GM19397 (cell line): ENCODE measurements around the gene COL5A1.
"Not testable (repeated sequence)": the region's sequence is repeated elsewhere in the genome, so short reads cannot be mapped to it uniquely, and the experiment has no call there.

ENCODE experiments used
- ATAC-seq: cut with Tn5 transposase; IDR thresholded peaks from one replicate; pipeline ENCODE4 v1.9.1; 2021; ENCODE audit warnings: mild to moderate bottlenecking, moderate library complexity; ENCODE audit not compliant: unreplicated experiment

Gene COL5A1

GRCh38 chr9:134638502-134639090, 3.0 kb upstream of the COL5A1 start:
- ATAC-seq = no peak

GRCh38 chr9:134639994-134640393, 1.6 kb upstream of the COL5A1 start:
- no peak for ATAC-seq

DNA sequence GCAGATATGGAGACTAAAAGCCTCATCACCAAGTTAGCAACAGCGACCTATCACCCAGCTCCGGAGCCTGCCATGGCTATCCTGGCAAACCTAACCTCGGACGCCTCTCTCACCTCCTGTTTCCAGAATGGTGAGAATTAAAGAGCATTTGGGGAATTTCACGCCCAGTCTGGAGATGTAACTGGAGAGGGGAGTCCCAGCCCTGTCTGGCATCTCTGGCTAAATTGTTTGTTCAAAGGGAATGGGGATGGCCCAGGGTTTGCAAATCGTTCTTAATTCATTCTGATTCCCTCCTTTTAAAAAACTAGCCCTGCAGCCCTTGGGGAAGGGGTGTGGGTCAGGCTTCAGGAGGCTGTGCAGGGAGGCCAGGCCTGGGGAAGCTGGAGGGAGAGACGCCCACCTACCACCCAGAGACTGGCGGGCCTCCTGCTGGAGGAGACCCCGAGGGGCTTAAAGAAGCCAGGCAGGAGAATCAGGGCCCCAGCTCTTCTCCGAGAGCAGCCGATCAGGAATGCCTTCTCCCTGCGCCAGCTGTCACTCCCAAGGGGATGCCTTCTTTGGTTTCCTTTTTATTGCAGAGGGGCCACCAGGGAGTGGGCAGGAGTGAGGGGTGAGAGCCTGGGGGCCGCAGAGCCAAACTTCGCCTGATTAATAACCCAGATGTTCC, 964 bp upstream of the COL5A1 start:
- ATAC-seq = no peak

GRCh38 chr9:134641990-134642384, 384 bp downstream of the COL5A1 start:
- ATAC-seq = no peak

DNA sequence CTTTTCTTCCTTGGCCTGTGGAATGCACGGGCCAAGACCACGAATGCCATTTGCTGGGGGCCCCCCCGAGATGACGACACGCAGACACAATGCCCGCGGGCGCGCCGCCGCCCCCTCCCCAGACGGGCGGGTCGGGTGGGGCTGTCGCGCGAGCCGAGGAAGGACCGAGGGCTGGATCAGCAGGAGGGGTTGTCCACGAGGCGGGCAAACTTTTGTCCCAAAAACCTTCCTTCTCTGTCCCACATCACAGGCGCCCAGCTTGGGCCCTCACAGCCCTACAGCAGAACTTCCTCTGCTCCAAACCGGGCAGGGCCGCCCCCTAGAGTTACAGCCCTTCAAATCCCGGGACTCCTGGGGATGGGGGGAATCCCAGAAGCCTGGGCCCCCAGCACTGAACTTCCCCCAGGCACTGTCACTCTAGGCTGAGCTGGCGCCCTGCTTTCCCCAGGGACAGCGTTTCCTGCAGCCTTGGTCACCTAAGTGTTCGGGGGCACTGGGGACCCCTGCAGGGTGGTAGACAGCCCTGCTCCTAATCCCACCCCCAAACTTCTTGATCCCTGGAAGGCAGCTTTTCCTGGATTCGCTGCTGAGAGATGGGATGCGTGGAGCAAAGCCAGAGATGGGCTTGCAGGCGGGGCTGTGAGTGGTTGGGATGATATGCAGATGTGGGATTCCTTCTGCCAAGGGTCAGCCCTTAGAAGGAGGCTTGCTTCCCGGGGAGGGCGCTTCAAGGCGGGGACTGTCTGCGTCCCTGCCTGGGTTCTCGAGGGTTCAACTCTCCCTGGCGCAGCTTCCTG, 980 bp downstream of the COL5A1 start:
- ATAC-seq = no peak

DNA sequence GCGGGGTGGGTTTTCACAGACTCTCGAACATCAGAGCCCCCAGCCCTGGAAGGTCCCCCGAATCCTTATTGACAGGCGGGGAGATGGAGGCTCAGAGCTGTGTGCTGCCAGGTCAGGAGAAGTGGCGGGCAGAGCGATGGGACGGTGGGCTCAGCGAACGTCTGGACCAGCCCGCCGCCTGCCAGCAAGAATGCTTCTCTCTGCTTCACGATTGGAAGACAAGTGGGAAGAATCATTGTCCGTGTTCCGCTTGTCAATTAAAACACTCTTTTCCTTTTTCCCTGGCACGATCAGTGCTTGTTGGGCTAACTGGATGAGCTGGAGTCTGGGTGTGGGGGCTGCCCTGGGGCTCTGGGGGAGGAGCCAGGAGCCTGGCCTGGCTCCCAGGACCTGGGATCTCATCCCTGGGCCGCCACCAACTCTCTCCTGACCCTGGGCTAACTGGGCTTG, 1.6 kb downstream of the COL5A1 start:
- no peak for ATAC-seq

- not testable (repeated sequence) for ATAC-seq
Measured at GRCh38 chr9:134644401-134644724, 2.8 kb downstream of the COL5A1 start.

- ATAC-seq = no peak
Measured at GRCh38 chr9:134644725-134645606, 3.4 kb downstream of the COL5A1 start.

GRCh38 chr9:134645607-134646365, 4.2 kb downstream of the COL5A1 start:
- ATAC-seq = no peak

- no peak for ATAC-seq
Measured at GRCh38 chr9:134647359-134648080, 5.9 kb downstream of the COL5A1 start.

- ATAC-seq = no peak
Measured at GRCh38 chr9:134648701-134649530, 7.3 kb downstream of the COL5A1 start.

GRCh38 chr9:134650431-134651190, 9.0 kb downstream of the COL5A1 start:
- ATAC-seq = no peak

DNA sequence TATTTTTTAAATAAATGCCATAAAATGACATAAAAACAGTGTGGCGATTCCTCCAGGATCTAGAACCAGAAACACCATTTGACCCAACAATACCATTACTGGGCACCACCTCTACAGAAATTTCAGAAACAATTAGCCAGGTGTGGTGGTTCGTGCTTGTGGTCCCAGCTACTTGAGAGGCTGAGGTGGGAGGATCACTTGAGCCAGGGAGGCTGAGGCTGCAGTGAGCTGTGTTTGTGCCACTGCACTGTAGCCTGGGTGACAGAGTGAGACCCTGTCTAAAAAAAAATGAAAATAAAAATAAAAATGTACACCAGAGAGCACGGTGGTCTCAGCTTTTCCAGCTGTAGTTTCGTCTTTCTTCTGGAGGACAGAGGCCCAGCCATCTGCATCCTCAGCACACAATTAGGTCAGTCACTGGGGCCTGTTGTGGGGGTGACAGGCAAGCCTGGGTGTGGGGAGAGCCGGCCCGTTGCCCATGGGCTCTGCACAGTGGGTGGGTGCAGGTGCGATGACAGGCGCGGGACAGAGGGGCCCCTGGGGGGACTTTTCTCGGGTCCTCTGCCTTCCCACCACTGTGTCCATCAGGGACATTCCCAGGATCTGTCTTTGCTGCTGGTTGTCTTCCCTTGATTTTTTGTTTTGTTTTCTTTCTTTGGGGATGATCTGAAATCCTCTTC, 9.8 kb downstream of the COL5A1 start:
- no peak for ATAC-seq

DNA sequence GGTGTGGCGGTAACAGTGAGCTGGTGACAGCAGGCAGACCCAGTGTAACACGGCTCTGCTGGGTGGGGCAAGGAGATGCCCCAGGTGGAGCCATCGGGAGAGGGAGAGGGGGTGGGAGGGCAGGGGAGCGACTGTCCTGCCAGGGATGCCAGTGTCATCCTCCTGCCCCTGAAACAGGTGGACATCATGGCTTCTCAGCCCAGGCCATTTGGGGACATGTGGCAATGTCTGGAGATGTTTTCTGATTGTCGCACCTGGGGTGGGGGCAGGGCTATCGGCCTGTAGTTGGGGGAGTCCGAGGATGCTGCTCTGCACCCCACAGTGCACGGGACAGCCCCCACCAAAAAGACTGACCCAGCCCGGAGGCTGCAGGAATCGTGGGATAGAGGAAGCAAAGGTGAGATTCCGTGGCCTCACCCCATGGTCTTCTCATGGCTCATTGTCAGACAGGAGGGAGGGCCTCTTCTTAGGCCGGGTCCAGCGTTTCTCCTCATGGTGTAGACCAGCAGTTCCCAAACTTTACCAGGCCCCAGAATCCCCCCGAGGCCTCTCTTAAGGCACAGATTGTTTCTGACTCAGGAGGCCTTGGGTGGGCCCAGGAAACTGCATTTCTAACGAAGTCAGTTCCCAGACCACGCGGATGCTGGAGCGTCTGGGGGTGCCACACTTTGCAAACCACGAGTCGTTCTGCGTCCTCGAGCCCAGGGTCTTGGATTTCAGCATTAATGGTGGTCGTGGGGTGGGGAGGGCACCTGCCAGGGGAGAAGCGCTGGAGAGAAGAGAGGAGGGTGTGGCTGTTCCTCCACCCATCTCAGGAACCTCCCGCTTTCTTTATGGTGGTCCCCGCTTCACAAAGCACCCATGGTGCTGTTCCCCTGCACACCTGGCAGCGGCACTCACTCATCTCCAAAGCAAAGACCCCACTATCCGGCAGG, 11.0 kb downstream of the COL5A1 start:
- ATAC-seq = no peak

DNA sequence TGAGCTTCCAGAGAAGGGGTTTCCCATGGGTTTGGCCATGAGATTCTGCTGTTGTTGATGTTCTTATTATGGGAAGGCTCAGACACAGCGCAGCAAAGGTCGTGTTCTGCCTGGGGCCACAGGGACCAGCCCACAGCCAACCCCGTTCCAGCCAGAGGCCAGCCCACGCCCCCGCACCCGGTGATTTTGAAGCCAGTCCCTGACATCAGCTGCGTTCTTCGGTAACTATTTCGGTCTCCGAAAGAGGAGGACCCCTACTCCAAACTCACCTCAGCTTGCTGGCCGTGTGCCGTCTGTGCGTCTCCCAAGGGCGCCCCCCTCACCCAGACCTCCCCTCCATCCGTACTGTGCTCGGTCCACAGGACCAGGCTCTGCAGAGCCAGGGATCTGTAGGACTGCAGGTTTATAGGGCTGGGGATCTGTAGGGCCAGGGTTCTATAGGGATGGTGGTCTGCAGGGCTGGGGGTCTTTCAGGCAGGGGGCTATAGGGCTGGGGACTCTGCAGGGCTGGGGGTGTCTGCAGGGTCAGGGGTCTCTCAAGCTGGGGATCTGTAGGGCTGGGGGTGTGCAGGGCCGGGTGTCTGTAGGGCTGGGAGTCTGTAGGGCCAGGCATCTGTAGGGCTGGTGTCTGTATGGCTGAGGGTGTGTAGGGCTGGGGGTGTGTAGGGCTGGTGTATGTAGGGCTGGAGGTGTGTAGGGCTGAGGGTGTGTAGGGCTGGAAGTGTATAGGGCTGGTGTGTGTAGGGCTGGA, 11.8 kb downstream of the COL5A1 start:
- no peak for ATAC-seq

GRCh38 chr9:134655101-134655500, 13.5 kb downstream of the COL5A1 start:
- ATAC-seq = no peak
